ENCODE measurements around the gene SPATA31C1. TPM values are rescaled to one million over a fixed set of nuclear protein-coding genes. Genes with fewer than 3 reads are reported as not detected.
A peak's percentile ranks its signal among the peaks of the same experiment; 100 is the strongest.

The SPATA31C1 gene
- total and polyA plus RNA-seq, 2 of the 8 experiments (the other 6 are each of a cell fraction or from before 2014, with no cell fraction given), result 0.15 TPM; not detected in 1

DNA sequence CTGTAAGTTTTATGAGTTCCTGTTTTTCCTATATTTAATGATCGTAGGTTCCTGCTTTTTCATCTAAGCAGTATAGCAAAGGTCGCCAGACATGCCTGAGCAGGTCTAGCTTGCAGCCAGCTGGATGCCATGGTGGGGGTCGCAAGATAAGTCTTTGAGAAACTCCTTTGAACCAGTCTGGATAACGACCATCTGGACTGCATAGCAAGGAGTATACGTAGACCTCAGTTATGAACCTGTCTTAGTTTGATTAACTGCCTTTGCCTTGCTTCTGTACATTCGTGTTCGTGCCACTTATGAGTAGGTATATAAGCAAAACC is 43.5 kb upstream of the SPATA31C1 start:
- no peaks in the 10 kb centered on the region for H3K79me2 ChIP-seq (ENCODE audit: control insufficient read depth in 1 of 2, insufficient read depth in 2 of 2, low read length in 2 of 2)
- no peak overlapping the region for H3K18ac ChIP-seq (ENCODE audit: extremely low read depth, low read length)
- POLR2A ChIA-PET (ENCODE audit: partially characterized antibody), result no interaction called here
- H3K14ac ChIP-seq (ENCODE audit: insufficient read length), result no peak overlapping the region
- no peak overlapping the region for H3K27ac ChIP-seq (ENCODE audit: low read depth, low read length)
- H2BK5ac ChIP-seq (ENCODE audit: low read depth, low read length), result no peak overlapping the region
- H3K4me2 ChIP-seq (ENCODE audit: insufficient read depth in 1 of 2, low read depth in 2 of 2, low read length in 2 of 2), result no peak overlapping the region
- H4K20me1 ChIP-seq (replicated peaks in 1 of 2; ENCODE audit: control insufficient read depth in 1 of 2, insufficient read depth in 2 of 2, low read length in 2 of 2), result peaks cover 0 to 5% of the 10 kb centered on the region in 2 experiments
- H2BK12ac ChIP-seq (ENCODE audit: low read depth, low read length), result no peak overlapping the region
- H3K4me3 ChIP-seq (ENCODE audit: extremely low read depth in 1 of 4, insufficient read depth in 2 of 4, low read depth in 3 of 4, low read length in 4 of 4), result no peak overlapping the region
- no peak overlapping the region for H3K23ac ChIP-seq (ENCODE audit: insufficient read length)
- CTCF ChIA-PET (ENCODE audit: partially characterized antibody), result interaction anchor here (0.6 to 4.4 kb wide), 5 partner anchors 9 to 467 kb away, joined by 3 to 30 read pairs (median 4); partner anchors contain the start of gene SPATA31E1
- H4K91ac ChIP-seq (replicated peaks; ENCODE audit: insufficient read length, low read length), result no peak overlapping the region
- H3K27me3 ChIP-seq (replicated peaks in 1 of 4; ENCODE audit: control insufficient read depth in 3 of 4, extremely low read depth in 1 of 4, insufficient read depth in 3 of 4, low read length in 3 of 4), result no peaks in the 10 kb centered on the region
- H2AK5ac ChIP-seq (ENCODE audit: low read depth, low read length), result no peak overlapping the region
- H2BK20ac ChIP-seq (ENCODE audit: low read length), result no peak overlapping the region
- H4K5ac ChIP-seq (ENCODE audit: insufficient read length, low read depth, low read length), result no peak overlapping the region
- no peak overlapping the region for H3K9ac ChIP-seq (replicated peaks in 1 of 4; ENCODE audit: extremely low read depth in 1 of 4, low read depth in 3 of 4, low read length in 3 of 4)
- H3K79me1 ChIP-seq (ENCODE audit: low read depth, low read length), result no peaks in the 10 kb centered on the region
- no peak overlapping the region for H3K4ac ChIP-seq (replicated peaks; ENCODE audit: insufficient read length, low read depth, low read length)
- H2BK15ac ChIP-seq (ENCODE audit: low read length), result no peak overlapping the region
- no peak overlapping the region for H2AFZ ChIP-seq (ENCODE audit: low read length)
- no peak overlapping the region for H3K56ac ChIP-seq (replicated peaks; ENCODE audit: insufficient read length, low read depth, low read length)
- no peak for FAIRE-seq
- H4K8ac ChIP-seq (ENCODE audit: extremely low read depth, insufficient read depth, low read length), result no peak overlapping the region
- DNase-seq (ENCODE audit: low read depth in 1 of 2, low spot score in 2 of 2), result peak in 1 of 2 experiments; percentile 33
- H3K4me1 ChIP-seq (replicated peaks in 1 of 4; ENCODE audit: control insufficient read depth in 3 of 4, insufficient read depth in 4 of 4, low read length in 3 of 4), result peaks cover 0 to 3% (median under 1%) of the 10 kb centered on the region in 4 experiments; a peak in 2 of 7 replicates
- no peaks in the 10 kb centered on the region for H3K36me3 ChIP-seq (ENCODE audit: control insufficient read depth in 2 of 4, insufficient read depth in 4 of 4, low read length in 3 of 4)
- H2BK120ac ChIP-seq (replicated peaks; ENCODE audit: low read depth, low read length), result no peak overlapping the region
- TF ChIP-seq FOSL1 (IDR thresholded peaks at IDR 0.05; ENCODE audit: insufficient read depth, low read depth, low read length) (no peak), SP2 (IDR thresholded peaks at IDR 0.05; ENCODE audit: low read length) (no peak), TEAD4 (IDR thresholded peaks at IDR 0.05; ENCODE audit: low read depth, low read length) (no peak), YY1 (IDR thresholded peaks at IDR 0.05; ENCODE audit: low read depth, low read length) (no peak), RAD21 (IDR thresholded peaks at IDR 0.05 in 1 of 2, conservative IDR thresholded peaks at IDR 0.05 in 1 of 2; ENCODE audit: low read depth in 2 of 2, low read length in 2 of 2) (no peak), TAF1 (IDR thresholded peaks at IDR 0.05; ENCODE audit: low read depth, low read length) (no peak), SP1 (IDR thresholded peaks at IDR 0.05; ENCODE audit: low read depth, low read length) (no peak)
- TF ChIP-seq, protein P1, sequence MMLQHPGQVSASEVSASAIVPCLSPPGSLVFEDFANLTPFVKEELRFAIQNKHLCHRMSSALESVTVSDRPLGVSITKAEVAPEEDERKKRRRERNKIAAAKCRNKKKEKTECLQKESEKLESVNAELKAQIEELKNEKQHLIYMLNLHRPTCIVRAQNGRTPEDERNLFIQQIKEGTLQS (IDR thresholded peaks at IDR 0.05; ENCODE audit: insufficient read depth, low read depth, low read length), result no peak
- TF ChIP-seq, protein P2, sequence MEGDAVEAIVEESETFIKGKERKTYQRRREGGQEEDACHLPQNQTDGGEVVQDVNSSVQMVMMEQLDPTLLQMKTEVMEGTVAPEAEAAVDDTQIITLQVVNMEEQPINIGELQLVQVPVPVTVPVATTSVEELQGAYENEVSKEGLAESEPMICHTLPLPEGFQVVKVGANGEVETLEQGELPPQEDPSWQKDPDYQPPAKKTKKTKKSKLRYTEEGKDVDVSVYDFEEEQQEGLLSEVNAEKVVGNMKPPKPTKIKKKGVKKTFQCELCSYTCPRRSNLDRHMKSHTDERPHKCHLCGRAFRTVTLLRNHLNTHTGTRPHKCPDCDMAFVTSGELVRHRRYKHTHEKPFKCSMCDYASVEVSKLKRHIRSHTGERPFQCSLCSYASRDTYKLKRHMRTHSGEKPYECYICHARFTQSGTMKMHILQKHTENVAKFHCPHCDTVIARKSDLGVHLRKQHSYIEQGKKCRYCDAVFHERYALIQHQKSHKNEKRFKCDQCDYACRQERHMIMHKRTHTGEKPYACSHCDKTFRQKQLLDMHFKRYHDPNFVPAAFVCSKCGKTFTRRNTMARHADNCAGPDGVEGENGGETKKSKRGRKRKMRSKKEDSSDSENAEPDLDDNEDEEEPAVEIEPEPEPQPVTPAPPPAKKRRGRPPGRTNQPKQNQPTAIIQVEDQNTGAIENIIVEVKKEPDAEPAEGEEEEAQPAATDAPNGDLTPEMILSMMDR (IDR thresholded peaks at IDR 0.05; ENCODE audit: control extremely low read depth in 1 of 3, insufficient read depth in 1 of 3, low read depth in 1 of 3, low read length in 3 of 3), result no peak
- H3K9me3 ChIP-seq (ENCODE audit: insufficient read depth in 2 of 2, low read depth in 1 of 2, low read length in 1 of 2), result no peaks in the 10 kb centered on the region; a peak in 1 of 4 replicates
- 84% methylated on average over 7 of the region's 7 CpGs; no CpG with 5 or more reads in 1 of the 2 experiments for WGBS, 2 experiments (ENCODE audit: extremely low coverage in 1 of 2, insufficient coverage in 1 of 2, insufficient read length in 1 of 2, insufficient replicate concordance in 2 of 2, low coverage in 1 of 2, low lambda C conversion rate in 2 of 2, missing lambda C conversion rate in 1 of 2)
- peaks cover 7% of the 10 kb centered on the region; the same call in 1 of the 2 replicates for H3K23me2 ChIP-seq (ENCODE audit: low read depth, low read length)
